GM19397 (cell line): ENCODE measurements around the gene HES6.

Experiments
- ATAC-seq: cut with Tn5 transposase; IDR thresholded peaks from one replicate; pipeline ENCODE4 v1.9.1; 2021; ENCODE audit warnings: mild to moderate bottlenecking, moderate library complexity; ENCODE audit not compliant: unreplicated experiment

Gene HES6

GRCh38 chr2:238202326-238203093 is 37.3 kb downstream of the HES6 start:
- ATAC-seq = no peak

GRCh38 chr2:238190445-238190844 is 49.4 kb downstream of the HES6 start:
- no peak for ATAC-seq
